Esophagus muscularis mucosa (tissue), 4 donors: Measurements from ENCODE around the gene CUTC.

Experiments used
- CTCF ChIP-seq, 3 experiments: fragments of 200-600 bp in 2 of 3; fragments of 450-650 bp in 1 of 3; sonication (generic) in 2 of 3; IDR thresholded peaks; one replicate each; pipeline ENCODE4 v1.5.1; 2017 to 2019; ENCODE audit warnings: antibody characterized with exemption in 3 of 3, mild to moderate bottlenecking in 2 of 3, moderate library complexity in 1 of 3
- EP300 ChIP-seq: sonication (generic); formaldehyde crosslinking; IDR thresholded peaks from one replicate; pipeline ENCODE4 v1.6.1; 2017; ENCODE audit warnings: antibody characterized with exemption
- POLR2A ChIP-seq: fragments of 450-650 bp; IDR thresholded peaks from one replicate; pipeline ENCODE4 v1.6.1; 2017; ENCODE audit warnings: antibody characterized with exemption, moderate library complexity, mild to moderate bottlenecking, low read depth

GRCh38 chr10:99775850-99776249 is 43.8 kb downstream of the CUTC start:
- TF ChIP-seq CTCF (IDR thresholded peaks at IDR 0.05) (no peak), EP300 (no peak), POLR2A (no peak)
